ENCODE data around the gene EPN2. TPM values are rescaled to one million over a fixed set of nuclear protein-coding genes. Genes with fewer than 3 reads are reported as not detected.

The EPN2 gene
- polyA plus RNA-seq, 1 donor from 2014 or later = 37.8 TPM

- H4K20me1 ChIP-seq (ENCODE audit: insufficient read depth) = no peaks in the 10 kb centered on the region
- no peaks in the 10 kb centered on the region for H3K9me3 ChIP-seq (ENCODE audit: low read length)
- H3K9me2 ChIP-seq (ENCODE audit: insufficient read depth, low read length) = no peaks in the 10 kb centered on the region
- H3K9ac ChIP-seq (ENCODE audit: low read length) = no peak overlapping the region
- peaks cover 27% of the 10 kb centered on the region for H3K79me2 ChIP-seq (replicated peaks; ENCODE audit: insufficient read depth, low read length)
- no peaks in the 10 kb centered on the region for H3K36me3 ChIP-seq (ENCODE audit: insufficient read depth, low read length)
- no peaks in the 10 kb centered on the region for H3F3A ChIP-seq (ENCODE audit: insufficient read depth, low read length, poor library complexity, severe bottlenecking)
- no peak overlapping the region for H3K4me3 ChIP-seq (ENCODE audit: low read length)
- TF ChIP-seq POLR2AphosphoS5 (IDR thresholded peaks at IDR 0.05) (no peak), CTCF (IDR thresholded peaks at IDR 0.05; ENCODE audit: poor library complexity, severe bottlenecking) (no peak), SMC3 (conservative IDR thresholded peaks at IDR 0.05; ENCODE audit: poor library complexity) (no peak), TAF1 (IDR thresholded peaks at IDR 0.05; ENCODE audit: low read depth) (no peak), MXI1 (conservative IDR thresholded peaks at IDR 0.05; ENCODE audit: poor library complexity, severe bottlenecking) (no peak), REST (IDR thresholded peaks at IDR 0.05; ENCODE audit: borderline replicate concordance) (no peak), EP300 (conservative IDR thresholded peaks at IDR 0.05; ENCODE audit: poor library complexity, severe bottlenecking) (no peak), EZH2 (IDR thresholded peaks at IDR 0.05; ENCODE audit: borderline replicate concordance, insufficient read depth, low read length, poor library complexity, severe bottlenecking) (no peak), RAD21 (conservative IDR thresholded peaks at IDR 0.05) (no peak)
- H3K4me2 ChIP-seq (ENCODE audit: low read length) = no peak overlapping the region
- no peak overlapping the region for H3K27ac ChIP-seq (ENCODE audit: low read length)
- H2AFZ ChIP-seq (ENCODE audit: low read depth, low read length) = no peak overlapping the region
- no peaks in the 10 kb centered on the region for H3K27me3 ChIP-seq (ENCODE audit: insufficient read depth, low read depth, low read length)
Measured at GRCh38 chr17:19254651-19255050, 17.5 kb downstream of the EPN2 start.

- Histone ChIP-seq H3K9me2 (ENCODE audit: insufficient read depth, low read length) (no peaks in the 10 kb centered on the region), H4K20me1 (ENCODE audit: insufficient read depth) (no peaks in the 10 kb centered on the region), H3K79me2 (replicated peaks; ENCODE audit: insufficient read depth, low read length) (peaks cover 27% of the 10 kb centered on the region), H3F3A (ENCODE audit: insufficient read depth, low read length, poor library complexity, severe bottlenecking) (no peaks in the 10 kb centered on the region), H3K36me3 (ENCODE audit: insufficient read depth, low read length) (no peaks in the 10 kb centered on the region), H3K9ac (ENCODE audit: low read length) (no peak overlapping the region), H3K27me3 (ENCODE audit: insufficient read depth, low read depth, low read length) (no peaks in the 10 kb centered on the region), H3K4me3 (ENCODE audit: low read length) (no peak overlapping the region), H3K9me3 (ENCODE audit: low read length) (no peaks in the 10 kb centered on the region), H2AFZ (ENCODE audit: low read depth, low read length) (no peak overlapping the region), H3K4me2 (ENCODE audit: low read length) (no peak overlapping the region), H3K27ac (ENCODE audit: low read length) (no peak overlapping the region)
- TF ChIP-seq MXI1 (conservative IDR thresholded peaks at IDR 0.05; ENCODE audit: poor library complexity, severe bottlenecking) (no peak), TAF1 (IDR thresholded peaks at IDR 0.05; ENCODE audit: low read depth) (no peak), CTCF (IDR thresholded peaks at IDR 0.05; ENCODE audit: poor library complexity, severe bottlenecking) (no peak), EP300 (conservative IDR thresholded peaks at IDR 0.05; ENCODE audit: poor library complexity, severe bottlenecking) (no peak), POLR2AphosphoS5 (IDR thresholded peaks at IDR 0.05) (no peak), RAD21 (conservative IDR thresholded peaks at IDR 0.05) (no peak), SMC3 (conservative IDR thresholded peaks at IDR 0.05; ENCODE audit: poor library complexity) (no peak), EZH2 (IDR thresholded peaks at IDR 0.05; ENCODE audit: borderline replicate concordance, insufficient read depth, low read length, poor library complexity, severe bottlenecking) (no peak), REST (IDR thresholded peaks at IDR 0.05; ENCODE audit: borderline replicate concordance) (no peak)
Measured at GRCh38 chr17:19255279-19255678, 18.1 kb downstream of the EPN2 start.
